ENCODE data around the gene KAT8. TPM values are rescaled to one million over a fixed set of nuclear protein-coding genes. Genes with fewer than 3 reads are reported as not detected.

KAT8 gene
- total and polyA plus RNA-seq, 9 of the 15 experiments (the other 6 are each of a cell fraction or from before 2014, with no cell fraction given): 10.0 to 98.5 (median 76.4) TPM

GRCh38 chr16:31076319-31076718 is 41.1 kb upstream of the KAT8 start:
- Histone ChIP-seq H2AFZ (ENCODE audit: low read depth, low read length) (no peak overlapping the region), H3K4me3 (no peak overlapping the region), H3K27me3 (ENCODE audit: control insufficient read depth in 2 of 2, insufficient read depth in 2 of 2, low read length in 2 of 2) (no peaks in the 10 kb centered on the region), H3K9me1 (ENCODE audit: control insufficient read depth, insufficient read depth, low read length) (no peaks in the 10 kb centered on the region), H3K4me1 (replicated peaks in 1 of 2; ENCODE audit: control insufficient read depth in 2 of 2, insufficient read depth in 2 of 2, low read length in 2 of 2) (peaks cover 11 to 52% of the 10 kb centered on the region in 2 experiments; a peak in 4 of 5 replicates), H3K4me2 (ENCODE audit: insufficient read depth, low read length) (no peak overlapping the region), H3K79me2 (ENCODE audit: control insufficient read depth, insufficient read depth, low read length) (peaks cover 62% of the 10 kb centered on the region), H3K9me3 (replicated peaks; ENCODE audit: control insufficient read depth, insufficient read depth, low read depth, low read length) (no peaks in the 10 kb centered on the region), H4K20me1 (replicated peaks; ENCODE audit: control insufficient read depth, insufficient read depth, low read length) (no peaks in the 10 kb centered on the region; the same call in 1 of the 2 replicates), H3K27ac (ENCODE audit: extremely low read depth, low read depth, low read length) (no peak overlapping the region), H3K36me3 (ENCODE audit: control insufficient read depth, insufficient read depth, low read length) (peaks cover 57% of the 10 kb centered on the region), H3K9ac (ENCODE audit: insufficient read depth in 1 of 2, low read depth in 2 of 2, low read length in 2 of 2) (peak overlapping the region in 1 of 2 experiments; percentile 37; a peak in 1 of 4 replicates)
- intact Hi-C loops (cut with micrococcal nuclease): no loop called here
- no TSS peak for BruUV-seq (replicated peaks)
- CTCF ChIA-PET (ENCODE audit: low intra/inter-chr PET ratio): no interaction called here
- WGBS (ENCODE audit: insufficient coverage, low coverage, missing lambda C conversion rate): 78% methylated on average over 10 of the region's 16 CpGs
- POLR2A ChIA-PET: interaction anchor here (0.5 to 3.3 kb wide), 4 partner anchors 9 to 183 kb away, joined by 3 to 32 read pairs (median 4); partner anchors contain the start of gene ITGAM
- FAIRE-seq (no peak), ATAC-seq (no peak), DNase-seq (ENCODE audit: extremely low read depth in 1 of 4, low spot score in 3 of 4) (no peak)
- in situ Hi-C loops (cut with MboI): no loop called here
- TF ChIP-seq KLF13 (tag; IDR thresholded peaks at IDR 0.05; ENCODE audit: borderline replicate concordance, low read depth) (no peak), STAT5A (IDR thresholded peaks at IDR 0.05; ENCODE audit: borderline replicate concordance, low read length) (no peak), RFX7 (CRISPR knock-in tag; IDR thresholded peaks at IDR 0.05) (no peak), PHF21A (IDR thresholded peaks at IDR 0.05; ENCODE audit: borderline replicate concordance, low read depth) (no peak), TCFL5 (CRISPR knock-in tag; conservative IDR thresholded peaks at IDR 0.05) (no peak), PHB (CRISPR knock-in tag; IDR thresholded peaks at IDR 0.05) (no peak), SNAPC5 (CRISPR knock-in tag; IDR thresholded peaks at IDR 0.05) (no peak), POLR2A (conservative IDR thresholded peaks at IDR 0.05) (no peak), NCOA6 (IDR thresholded peaks at IDR 0.05) (no peak), PML (IDR thresholded peaks at IDR 0.05; ENCODE audit: low read length) (no peak), KLF10 (CRISPR knock-in tag; IDR thresholded peaks at IDR 0.05) (no peak), MTA3 (IDR thresholded peaks at IDR 0.05; ENCODE audit: borderline replicate concordance) (no peak), NELFE (IDR thresholded peaks at IDR 0.05; ENCODE audit: insufficient read depth, insufficient read length) (no peak), ZNF561 (CRISPR knock-in tag; conservative IDR thresholded peaks at IDR 0.05) (no peak), ZNF584 (CRISPR knock-in tag; IDR thresholded peaks at IDR 0.05; ENCODE audit: low read depth) (no peak), ZNF408 (CRISPR knock-in tag; IDR thresholded peaks at IDR 0.05; ENCODE audit: low read depth) (no peak), ZNF212 (CRISPR knock-in tag; IDR thresholded peaks at IDR 0.05) (no peak), DIDO1 (tag; IDR thresholded peaks at IDR 0.05; ENCODE audit: low read depth) (no peak)
